ENCODE data around the gene MAD2L1. TPM values are rescaled to one million over a fixed set of nuclear protein-coding genes. Genes with fewer than 3 reads are reported as not detected.

MAD2L1 gene
- total RNA-seq, 4 donors from 2014 or later: 1.8 to 12.2 (median 2.9) TPM; not detected in 1

- no peak for DNase-seq
These were observed 48.5 kb downstream of the MAD2L1 start for GRCh38 chr4:120017939-120018692.

DNA sequence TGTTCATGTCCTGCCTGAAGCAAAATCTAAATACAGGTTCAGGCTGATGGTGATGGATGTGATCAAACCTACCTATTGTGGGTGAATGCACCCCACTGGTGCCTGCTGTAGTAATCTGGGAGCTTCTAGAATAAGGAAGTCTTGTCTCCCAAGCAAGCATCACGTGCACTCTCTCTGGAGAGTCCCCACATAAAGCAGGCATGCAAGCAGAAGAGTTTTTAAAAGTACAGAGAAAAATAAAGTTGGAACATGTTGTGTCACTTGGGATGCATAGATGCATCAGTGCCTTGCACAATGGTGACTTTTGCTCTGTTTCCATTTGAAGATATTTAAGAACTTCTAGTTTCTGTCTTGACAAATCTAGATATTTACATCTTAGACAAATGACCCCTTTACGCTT is 54.9 kb downstream of the MAD2L1 start:
- Histone ChIP-seq H3K4me1 (no peaks in the 10 kb centered on the region), H3K27me3 (no peaks in the 10 kb centered on the region), H3K27ac (no peak overlapping the region), H3K9me3 (no peaks in the 10 kb centered on the region), H3K36me3 (no peaks in the 10 kb centered on the region), H3K4me3 (no peak overlapping the region)
- no peak for TF ChIP-seq POLR2A (IDR thresholded peaks at IDR 0.05)
- TF ChIP-seq, protein P1, sequence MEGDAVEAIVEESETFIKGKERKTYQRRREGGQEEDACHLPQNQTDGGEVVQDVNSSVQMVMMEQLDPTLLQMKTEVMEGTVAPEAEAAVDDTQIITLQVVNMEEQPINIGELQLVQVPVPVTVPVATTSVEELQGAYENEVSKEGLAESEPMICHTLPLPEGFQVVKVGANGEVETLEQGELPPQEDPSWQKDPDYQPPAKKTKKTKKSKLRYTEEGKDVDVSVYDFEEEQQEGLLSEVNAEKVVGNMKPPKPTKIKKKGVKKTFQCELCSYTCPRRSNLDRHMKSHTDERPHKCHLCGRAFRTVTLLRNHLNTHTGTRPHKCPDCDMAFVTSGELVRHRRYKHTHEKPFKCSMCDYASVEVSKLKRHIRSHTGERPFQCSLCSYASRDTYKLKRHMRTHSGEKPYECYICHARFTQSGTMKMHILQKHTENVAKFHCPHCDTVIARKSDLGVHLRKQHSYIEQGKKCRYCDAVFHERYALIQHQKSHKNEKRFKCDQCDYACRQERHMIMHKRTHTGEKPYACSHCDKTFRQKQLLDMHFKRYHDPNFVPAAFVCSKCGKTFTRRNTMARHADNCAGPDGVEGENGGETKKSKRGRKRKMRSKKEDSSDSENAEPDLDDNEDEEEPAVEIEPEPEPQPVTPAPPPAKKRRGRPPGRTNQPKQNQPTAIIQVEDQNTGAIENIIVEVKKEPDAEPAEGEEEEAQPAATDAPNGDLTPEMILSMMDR (IDR thresholded peaks at IDR 0.05): no peak
- intact Hi-C loops (cut with DNase I; ENCODE audit: low total_unique reads): no loop called here
- no peak for DNase-seq

More at GRCh38 chr4:120017939-120018692, 48.5 kb downstream of the MAD2L1 start:
- Histone ChIP-seq H3K36me3 (no peaks in the 10 kb centered on the region), H3K27me3 (no peaks in the 10 kb centered on the region), H3K4me3 (no peak overlapping the region), H3K9me3 (no peaks in the 10 kb centered on the region), H3K4me1 (no peaks in the 10 kb centered on the region), H3K27ac (no peak overlapping the region)
- no peak for TF ChIP-seq POLR2A (IDR thresholded peaks at IDR 0.05)
- TF ChIP-seq, protein P1 (IDR thresholded peaks at IDR 0.05): no peak
- intact Hi-C loops (cut with DNase I; ENCODE audit: low total_unique reads): no loop called here

- H3K4me1 ChIP-seq: no peaks in the 10 kb centered on the region
- TF ChIP-seq POLR2A (IDR thresholded peaks at IDR 0.05): no peak
- TF ChIP-seq, protein P1 (IDR thresholded peaks at IDR 0.05): no peak
- no peak overlapping the region for H3K4me3 ChIP-seq
- no peaks in the 10 kb centered on the region for H3K36me3 ChIP-seq
- intact Hi-C loops (cut with DNase I; ENCODE audit: low total_unique reads): no loop called here
- DNase-seq: no peak
- H3K9me3 ChIP-seq: no peaks in the 10 kb centered on the region
- no peaks in the 10 kb centered on the region for H3K27me3 ChIP-seq
- no peak overlapping the region for H3K27ac ChIP-seq
These were observed 56.0 kb downstream of the MAD2L1 start for GRCh38 chr4:120010646-120011045.

GRCh38 chr4:120009731-120010130 is 56.9 kb downstream of the MAD2L1 start:
- no peaks in the 10 kb centered on the region for H3K36me3 ChIP-seq
- H3K9me3 ChIP-seq: no peaks in the 10 kb centered on the region
- no peaks in the 10 kb centered on the region for H3K4me1 ChIP-seq
- H3K4me3 ChIP-seq: no peak overlapping the region
- H3K27me3 ChIP-seq: no peaks in the 10 kb centered on the region
- TF ChIP-seq POLR2A (IDR thresholded peaks at IDR 0.05): no peak
- TF ChIP-seq, protein P1 (IDR thresholded peaks at IDR 0.05): no peak
- intact Hi-C loops (cut with DNase I; ENCODE audit: low total_unique reads): no loop called here
- H3K27ac ChIP-seq: no peak overlapping the region
- no peak for DNase-seq

GRCh38 chr4:120008957-120009356 is 57.7 kb downstream of the MAD2L1 start:
- TF ChIP-seq POLR2A (IDR thresholded peaks at IDR 0.05): no peak
- TF ChIP-seq, protein P1 (IDR thresholded peaks at IDR 0.05): no peak
- no peak for DNase-seq
- H3K4me1 ChIP-seq: no peaks in the 10 kb centered on the region
- intact Hi-C loops (cut with DNase I; ENCODE audit: low total_unique reads): no loop called here
- H3K27ac ChIP-seq: no peak overlapping the region
- H3K27me3 ChIP-seq: no peaks in the 10 kb centered on the region
- no peaks in the 10 kb centered on the region for H3K9me3 ChIP-seq
- no peak overlapping the region for H3K4me3 ChIP-seq
- H3K36me3 ChIP-seq: no peaks in the 10 kb centered on the region

Data from uterus (tissue), 4 donors.